ENCODE data around the gene SNX4. TPM values are rescaled to one million over a fixed set of nuclear protein-coding genes. Genes with fewer than 3 reads are reported as not detected.
A peak's percentile ranks its signal among the peaks of the same experiment; 100 is the strongest.

Gene SNX4
- total and polyA plus RNA-seq, 4 donors = 25.9 to 54.6 (median 35.2) TPM

GRCh38 chr3:125437631-125438435 lies 82.2 kb downstream of the SNX4 start:
- Histone ChIP-seq H3K27me3 (ENCODE audit: control insufficient read depth in 4 of 4, insufficient read depth in 4 of 4, low read length in 3 of 4) (no peaks in the 10 kb centered on the region), H3K4me3 (ENCODE audit: low read depth in 1 of 3, low read length in 3 of 3) (no peak overlapping the region), H3K36me3 (ENCODE audit: control insufficient read depth in 4 of 4, insufficient read depth in 3 of 4, low read depth in 1 of 4, low read length in 3 of 4) (no peaks in the 10 kb centered on the region), H3K9ac (ENCODE audit: low read depth in 1 of 2, low read length in 2 of 2) (peak overlapping the region in 1 of 2 donors; percentile 33), H3K4me1 (ENCODE audit: control insufficient read depth in 4 of 4, insufficient read depth in 4 of 4, low read length in 3 of 4) (peaks cover 8 to 37% (median 31%) of the 10 kb centered on the region in 4 donors), H3K27ac (ENCODE audit: low read depth in 1 of 2, low read length in 2 of 2) (peak overlapping the region in 1 of 2 donors; percentile 35), H3K9me3 (ENCODE audit: control insufficient read depth in 4 of 4, low read length in 3 of 4) (no peaks in the 10 kb centered on the region)
- peak; percentile 80 for DNase-seq (ENCODE audit: low spot score)
- TF ChIP-seq JUND (IDR thresholded peaks at IDR 0.05) (peak; percentile 85 to 87), GABPA (IDR thresholded peaks at IDR 0.05 in 1 of 2, conservative IDR thresholded peaks at IDR 0.05 in 1 of 2) (peak in 1 of 2 donors; percentile 27), REST (IDR thresholded peaks at IDR 0.05) (peak; percentile 32), YY1 (IDR thresholded peaks at IDR 0.05) (peak; percentile 55), ZBTB33 (IDR thresholded peaks at IDR 0.05) (peak; percentile 86), TAF1 (conservative IDR thresholded peaks at IDR 0.05) (no peak), FOXA2 (IDR thresholded peaks at IDR 0.05) (peak; percentile 73), FOXA1 (IDR thresholded peaks at IDR 0.05) (peak; percentile 40), RAD21 (IDR thresholded peaks at IDR 0.05) (peak; percentile 97 to 98), RXRA (IDR thresholded peaks at IDR 0.05) (peak; percentile 87 to 88), ATF3 (IDR thresholded peaks at IDR 0.05) (peak; percentile 64), EGR1 (IDR thresholded peaks at IDR 0.05; ENCODE audit: low read depth in 2 of 2) (no peak), MAX (IDR thresholded peaks at IDR 0.05) (peak; percentile 84), NR2F2 (IDR thresholded peaks at IDR 0.05) (peak; percentile 88), CTCF (IDR thresholded peaks at IDR 0.05; ENCODE audit: low read depth, low read length, missing input control) (peak; percentile 95), HNF4G (IDR thresholded peaks at IDR 0.05) (peak; percentile 76), SP1 (IDR thresholded peaks at IDR 0.05) (peak; percentile 83), HNF4A (conservative IDR thresholded peaks at IDR 0.05) (peak; percentile 97)
- 31% methylated on average over 9 of the region's 9 CpGs for WGBS
